AG10803 (cell line): ENCODE data around the gene ARHGEF1.

Source experiments
- DNase-seq: peaks from one replicate; pipeline ENCODE4 v3.0.0; 2010; ENCODE audit warnings: low read depth
- H3K4me3 ChIP-seq: 2 replicates; pipeline ENCODE4 v1.5.1; 2011; ENCODE audit warnings: mild to moderate bottlenecking, low read length, control low read depth
- TF ChIP-seq, protein P1 (sequence below): conservative IDR thresholded peaks from 2 replicates; pipeline ENCODE4 v1.5.1; 2011; ENCODE audit warnings: mild to moderate bottlenecking, low read length, control low read depth, inconsistent platforms

ARHGEF1 gene

GRCh38 chr19:41883821-41884733, 1.1 kb downstream of the ARHGEF1 start:
- H3K4me3 ChIP-seq, result peak overlapping the region; percentile 97
- TF ChIP-seq, protein P1, sequence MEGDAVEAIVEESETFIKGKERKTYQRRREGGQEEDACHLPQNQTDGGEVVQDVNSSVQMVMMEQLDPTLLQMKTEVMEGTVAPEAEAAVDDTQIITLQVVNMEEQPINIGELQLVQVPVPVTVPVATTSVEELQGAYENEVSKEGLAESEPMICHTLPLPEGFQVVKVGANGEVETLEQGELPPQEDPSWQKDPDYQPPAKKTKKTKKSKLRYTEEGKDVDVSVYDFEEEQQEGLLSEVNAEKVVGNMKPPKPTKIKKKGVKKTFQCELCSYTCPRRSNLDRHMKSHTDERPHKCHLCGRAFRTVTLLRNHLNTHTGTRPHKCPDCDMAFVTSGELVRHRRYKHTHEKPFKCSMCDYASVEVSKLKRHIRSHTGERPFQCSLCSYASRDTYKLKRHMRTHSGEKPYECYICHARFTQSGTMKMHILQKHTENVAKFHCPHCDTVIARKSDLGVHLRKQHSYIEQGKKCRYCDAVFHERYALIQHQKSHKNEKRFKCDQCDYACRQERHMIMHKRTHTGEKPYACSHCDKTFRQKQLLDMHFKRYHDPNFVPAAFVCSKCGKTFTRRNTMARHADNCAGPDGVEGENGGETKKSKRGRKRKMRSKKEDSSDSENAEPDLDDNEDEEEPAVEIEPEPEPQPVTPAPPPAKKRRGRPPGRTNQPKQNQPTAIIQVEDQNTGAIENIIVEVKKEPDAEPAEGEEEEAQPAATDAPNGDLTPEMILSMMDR, result peak; percentile 16; the same call in 1 of the 2 replicates
- DNase-seq, result peak; percentile 97

GRCh38 chr19:41886761-41887710, 4.1 kb downstream of the ARHGEF1 start:
- no peak for DNase-seq
- TF ChIP-seq, protein P1, result no peak
- H3K4me3 ChIP-seq, result no peak overlapping the region

GRCh38 chr19:41887711-41888382, 4.9 kb downstream of the ARHGEF1 start:
- no peak for DNase-seq
- H3K4me3 ChIP-seq, result no peak overlapping the region

DNA sequence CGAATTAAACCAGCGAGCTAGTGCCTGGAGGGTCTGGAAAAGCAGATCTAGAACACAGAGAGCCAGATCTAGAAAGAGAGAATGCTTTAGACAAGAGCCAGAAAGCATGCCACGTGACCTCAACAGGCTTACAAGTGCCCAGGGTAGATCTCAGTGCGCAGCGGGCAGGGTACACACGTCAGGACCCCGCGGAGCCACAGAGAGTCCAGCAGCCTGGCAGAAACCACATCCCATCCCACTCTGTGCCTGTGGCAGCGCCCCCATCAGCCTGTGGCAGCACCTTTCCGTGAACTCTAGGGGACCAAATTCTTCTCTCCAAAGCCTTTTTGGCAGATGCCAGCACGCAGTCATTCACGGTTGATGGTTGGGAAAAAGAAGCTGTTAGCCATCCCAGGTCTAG, 5.9 kb downstream of the ARHGEF1 start:
- TF ChIP-seq, protein P1, result no peak
- H3K4me3 ChIP-seq, result no peak overlapping the region
- no peak for DNase-seq

More at GRCh38 chr19:41887711-41888382, 4.9 kb downstream of the ARHGEF1 start:
- TF ChIP-seq, protein P1, result no peak

DNA sequence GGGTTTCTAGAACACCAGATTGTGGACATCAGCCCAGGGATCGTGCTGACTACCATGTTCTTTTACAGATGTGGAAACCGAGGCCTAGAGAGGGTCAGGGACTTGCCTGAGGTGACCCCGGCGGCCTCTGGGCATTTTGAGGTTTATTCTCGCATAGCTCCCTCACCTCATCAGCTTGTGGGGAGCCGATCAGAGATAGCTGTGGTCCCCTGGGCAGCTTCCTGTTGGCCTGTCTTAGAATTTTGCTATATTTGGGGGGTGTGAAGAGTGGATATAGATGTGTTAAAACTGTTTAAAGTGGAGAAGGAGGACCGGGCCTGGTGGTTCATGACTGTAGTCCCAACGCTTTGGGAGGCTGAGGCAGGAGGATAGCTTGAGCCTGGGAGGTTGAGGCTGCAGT, 6.9 kb downstream of the ARHGEF1 start:
- TF ChIP-seq, protein P1, result no peak
- no peak for DNase-seq
- no peak overlapping the region for H3K4me3 ChIP-seq

GRCh38 chr19:41890936-41891335, 8.0 kb downstream of the ARHGEF1 start:
- no peak overlapping the region for H3K4me3 ChIP-seq
- TF ChIP-seq, protein P1, result no peak
- no peak for DNase-seq
